Activated CD8-positive, alpha-beta T cell treated with anti-CD3 and anti-CD28 coated beads for 36 hours (primary cell): ENCODE measurements around the gene TESPA1. TPM values are rescaled to one million over a fixed set of nuclear protein-coding genes. Genes with fewer than 3 reads are reported as not detected.

Source experiments
- ATAC-seq: fragments of 200-7000 bp; cut with Tn5 transposase; one replicate; pipeline ENCODE4 v1.10.0; 2021; ENCODE audit warnings: mild to moderate bottlenecking, moderate library complexity
- CTCF ChIA-PET: fragments of 350-600 bp; sonication (Branson Sonifier 250); formaldehyde crosslinking; loops from one replicate; lab custom pipeline; 2021; ENCODE audit warnings: antibody characterized with exemption; lab: Charles Lee
- POLR2A ChIA-PET: fragments of 350-600 bp; sonication (Branson Sonifier 250); formaldehyde crosslinking; loops from one replicate; lab custom pipeline; 2021; ENCODE audit warnings: antibody characterized with exemption; lab: Charles Lee
- DNase-seq: peaks from one replicate; pipeline ENCODE4 v3.0.0-alpha.2; 2020
- H3K27ac Mint-ChIP-seq: one replicate; pipeline ENCODE4 v1.8.0; 2021; ENCODE audit warnings: mild to moderate bottlenecking, mixed read lengths
- H3K27me3 Mint-ChIP-seq: one replicate; pipeline ENCODE4 v1.8.0; 2021; ENCODE audit warnings: mixed read lengths
- H3K36me3 Mint-ChIP-seq: one replicate; pipeline ENCODE4 v1.8.0; 2021; ENCODE audit warnings: low read depth, mixed read lengths
- H3K4me1 Mint-ChIP-seq: one replicate; pipeline ENCODE4 v1.8.0; 2021; ENCODE audit warnings: low read depth, mixed read lengths
- H3K4me3 Mint-ChIP-seq: one replicate; pipeline ENCODE4 v1.8.0; 2021; ENCODE audit warnings: mild to moderate bottlenecking, moderate library complexity, mixed read lengths
- H3K9me3 Mint-ChIP-seq: one replicate; pipeline ENCODE4 v1.8.0; 2021; ENCODE audit warnings: mixed read lengths
- intact Hi-C: fragments of 100-400 bp; cut with micrococcal nuclease; formaldehyde crosslinking; loops from one replicate; pipeline ENCODE4 v1.10.0; 2022
- total RNA-seq, 2 experiments: library from RNA; stranded (reverse); gene quantifications; one replicate each; pipeline ENCODE4 v1.2.3, GENCODE V29; 2021
- TF ChIP-seq, protein P1 (sequence below): fragments of 200-600 bp; IDR thresholded peaks from one replicate; pipeline ENCODE4 v1.8.0; 2022; ENCODE audit warnings: antibody characterized with exemption, mild to moderate bottlenecking

Gene TESPA1
- total RNA-seq, 2 experiments from 2014 or later, result 107 to 112 TPM

DNA sequence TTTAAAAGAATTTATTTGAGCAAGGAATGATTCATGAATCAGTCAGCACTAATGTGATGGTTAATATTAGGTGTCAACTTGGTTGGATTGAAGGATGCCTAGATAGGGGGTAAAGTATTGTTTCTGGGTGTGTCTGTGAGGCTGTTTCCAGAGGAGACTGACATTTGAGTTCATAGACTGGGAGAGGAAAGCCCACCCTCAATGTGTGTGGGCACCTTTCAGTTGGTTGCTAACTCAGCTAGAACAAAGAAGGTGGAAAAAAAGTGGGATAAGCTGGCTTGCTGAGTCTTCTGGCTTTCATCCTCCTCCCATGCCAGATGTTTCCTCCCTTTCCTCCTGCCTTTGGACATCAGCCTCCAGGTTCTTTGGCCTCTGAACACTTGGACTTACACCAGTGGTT lies 47.2 kb downstream of the TESPA1 start:
- CTCF ChIA-PET, result interaction anchor here (1.6 to 2.9 kb wide), 2 partner anchors 134 to 188 kb away, joined by 3 to 12 read pairs; no protein-coding TSS in a partner anchor
- POLR2A ChIA-PET, result interaction anchor here (1.9 kb wide), 1 partner anchor 14 kb away, joined by 7 read pairs; no protein-coding TSS in a partner anchor
- Mint-ChIP-seq H3K27ac (peak overlapping the region; percentile 99), H3K4me1 (peaks cover 54% of the 10 kb centered on the region), H3K27me3 (no peaks in the 10 kb centered on the region), H3K36me3 (peaks cover 44% of the 10 kb centered on the region), H3K4me3 (no peak overlapping the region), H3K9me3 (peaks cover 25% of the 10 kb centered on the region)
- ATAC-seq (no peak), DNase-seq (no peak)
- TF ChIP-seq, protein P1, sequence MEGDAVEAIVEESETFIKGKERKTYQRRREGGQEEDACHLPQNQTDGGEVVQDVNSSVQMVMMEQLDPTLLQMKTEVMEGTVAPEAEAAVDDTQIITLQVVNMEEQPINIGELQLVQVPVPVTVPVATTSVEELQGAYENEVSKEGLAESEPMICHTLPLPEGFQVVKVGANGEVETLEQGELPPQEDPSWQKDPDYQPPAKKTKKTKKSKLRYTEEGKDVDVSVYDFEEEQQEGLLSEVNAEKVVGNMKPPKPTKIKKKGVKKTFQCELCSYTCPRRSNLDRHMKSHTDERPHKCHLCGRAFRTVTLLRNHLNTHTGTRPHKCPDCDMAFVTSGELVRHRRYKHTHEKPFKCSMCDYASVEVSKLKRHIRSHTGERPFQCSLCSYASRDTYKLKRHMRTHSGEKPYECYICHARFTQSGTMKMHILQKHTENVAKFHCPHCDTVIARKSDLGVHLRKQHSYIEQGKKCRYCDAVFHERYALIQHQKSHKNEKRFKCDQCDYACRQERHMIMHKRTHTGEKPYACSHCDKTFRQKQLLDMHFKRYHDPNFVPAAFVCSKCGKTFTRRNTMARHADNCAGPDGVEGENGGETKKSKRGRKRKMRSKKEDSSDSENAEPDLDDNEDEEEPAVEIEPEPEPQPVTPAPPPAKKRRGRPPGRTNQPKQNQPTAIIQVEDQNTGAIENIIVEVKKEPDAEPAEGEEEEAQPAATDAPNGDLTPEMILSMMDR, result no peak
- intact Hi-C loops, result loop anchor here (10.0 kb wide), 1 partner anchor 47 kb away; the partner anchor contains the start of gene TESPA1

DNA sequence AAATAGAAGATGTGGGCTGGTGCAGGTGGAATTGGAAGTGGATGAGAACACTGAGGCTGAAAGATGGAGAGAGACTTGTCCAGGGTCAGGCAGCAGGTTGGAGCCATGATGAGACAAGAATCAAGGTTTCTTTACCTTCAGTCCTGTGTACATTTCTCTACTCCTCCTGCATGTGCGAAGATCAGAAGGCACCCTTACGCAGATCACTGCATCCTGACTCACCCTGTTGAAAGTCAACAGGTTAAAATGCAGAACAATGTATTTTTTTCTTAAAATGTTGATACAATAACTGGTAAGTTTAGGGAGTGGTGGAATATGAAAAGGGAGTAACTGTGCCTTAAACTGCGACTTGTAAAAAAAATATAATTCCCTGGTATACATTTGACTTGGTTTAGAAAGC lies 47.8 kb downstream of the TESPA1 start:
- ChIA-PET CTCF (interaction anchor here (1.6 to 3.0 kb wide), 5 partner anchors 20 to 187 kb away, joined by 3 to 15 read pairs (median 6); no protein-coding TSS in a partner anchor), POLR2A (interaction anchor here (1.9 kb wide), 1 partner anchor 15 kb away, joined by 7 read pairs; no protein-coding TSS in a partner anchor)
- DNase-seq, result no peak
- Mint-ChIP-seq H3K9me3 (peaks cover 32% of the 10 kb centered on the region), H3K27me3 (no peaks in the 10 kb centered on the region), H3K4me3 (peak overlapping the region; percentile 29), H3K27ac (peak overlapping the region; percentile 99), H3K4me1 (peaks cover 60% of the 10 kb centered on the region), H3K36me3 (peaks cover 50% of the 10 kb centered on the region)
- intact Hi-C loops, result loop anchor here (10.0 kb wide), 1 partner anchor 48 kb away; the partner anchor contains the start of gene TESPA1
- TF ChIP-seq, protein P1, result no peak
- no peak for ATAC-seq

- peaks cover 64% of the 10 kb centered on the region for H3K36me3 Mint-ChIP-seq
- H3K9me3 Mint-ChIP-seq, result peaks cover 45% of the 10 kb centered on the region
- CTCF ChIA-PET, result interaction anchor here (1.0 to 3.0 kb wide), 9 partner anchors 21 to 204 kb away, joined by 3 to 15 read pairs (median 3); no protein-coding TSS in a partner anchor
- H3K4me1 Mint-ChIP-seq, result peaks cover 61% of the 10 kb centered on the region
- TF ChIP-seq, protein P1, result no peak
- peak overlapping the region; percentile 99 for H3K27ac Mint-ChIP-seq
- peak overlapping the region; percentile 26 for H3K4me3 Mint-ChIP-seq
- H3K27me3 Mint-ChIP-seq, result no peaks in the 10 kb centered on the region
- ATAC-seq, result peak; percentile 85
- peak; percentile 71 for DNase-seq
- intact Hi-C loops, result loop anchor here (1.0 to 10.0 kb wide), 2 partner anchors 22 to 49 kb away; partner anchors contain the start of gene TESPA1
- POLR2A ChIA-PET, result interaction anchor here (1.6 to 1.9 kb wide), 5 partner anchors 11 to 31 kb away, joined by 4 to 7 read pairs (median 4); no protein-coding TSS in a partner anchor
These were observed 49.2 kb downstream of the TESPA1 start for GRCh38 chr12:54935235-54935951.

DNA sequence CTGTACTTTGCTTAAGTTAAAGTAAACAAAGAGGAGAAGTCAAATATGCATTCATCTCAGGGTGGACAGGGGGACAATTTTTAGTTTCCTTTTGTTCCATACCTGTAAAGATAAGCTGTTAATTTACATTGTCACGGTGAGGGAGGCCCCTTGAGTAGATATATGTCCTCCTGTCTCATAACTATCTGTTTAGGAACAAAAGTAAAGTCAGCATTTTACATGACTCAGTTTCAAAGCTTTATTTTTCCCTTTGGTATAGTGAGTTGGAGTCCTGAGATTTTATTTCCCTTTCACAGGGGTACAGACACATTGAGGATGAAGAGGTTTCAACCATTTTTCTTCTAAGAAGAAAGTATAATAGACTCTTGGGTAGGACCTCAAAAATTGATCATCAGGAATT lies 50.1 kb downstream of the TESPA1 start:
- TF ChIP-seq, protein P1, result no peak
- peaks cover 53% of the 10 kb centered on the region for H3K9me3 Mint-ChIP-seq
- no peak for DNase-seq
- H3K27me3 Mint-ChIP-seq, result no peaks in the 10 kb centered on the region
- peaks cover 67% of the 10 kb centered on the region for H3K4me1 Mint-ChIP-seq
- peak overlapping the region; percentile 99 for H3K27ac Mint-ChIP-seq
- intact Hi-C loops, result loop anchor here (10.0 kb wide), 1 partner anchor 50 kb away; the partner anchor contains the start of gene TESPA1
- ChIA-PET CTCF (interaction anchor here (0.6 to 3.0 kb wide), 9 partner anchors 9 to 210 kb away, joined by 3 to 15 read pairs (median 3); no protein-coding TSS in a partner anchor), POLR2A (interaction anchor here (1.0 to 1.7 kb wide), 3 partner anchors 19 to 50 kb away, joined by 3 to 4 read pairs (median 4); partner anchors contain the start of gene TESPA1)
- no peak overlapping the region for H3K4me3 Mint-ChIP-seq
- ATAC-seq, result no peak
- H3K36me3 Mint-ChIP-seq, result peaks cover 69% of the 10 kb centered on the region
